Gastrocnemius medialis (tissue), 4 donors: ENCODE data around the gene KRT1.

ENCODE experiments used
- CTCF ChIP-seq, 5 experiments: fragments of 450-650 bp in 3 of 5; fragments of 200-600 bp in 2 of 5; sonication (generic) in 2 of 5; IDR thresholded peaks in 4 of 5; conservative IDR thresholded peaks in 1 of 5; 1 replicate in 4 of 5; 2 replicates in 1 of 5; pipeline ENCODE4 v1.5.1; 2016 to 2019; ENCODE audit warnings: antibody characterized with exemption in 5 of 5, mild to moderate bottlenecking in 3 of 5, moderate library complexity in 3 of 5
- POLR2A ChIP-seq, 2 donors: fragments of 450-650 bp; IDR thresholded peaks; one replicate each; pipeline ENCODE4 v1.6.1; 2017; ENCODE audit warnings: antibody characterized with exemption in 2 of 2, mild to moderate bottlenecking in 2 of 2, moderate library complexity in 2 of 2

GRCh38 chr12:52696588-52696987 lies 16.4 kb upstream of the KRT1 start:
- TF ChIP-seq CTCF (IDR thresholded peaks at IDR 0.05 in 4 of 5, conservative IDR thresholded peaks at IDR 0.05 in 1 of 5): no peak
- no peak for TF ChIP-seq POLR2A (IDR thresholded peaks at IDR 0.05)
